Measurements from ENCODE around the gene PLEKHO1.

PLEKHO1 gene

GRCh38 chr1:150148837-150149270, 862 bp upstream of the PLEKHO1 start:
- DNase-seq (ENCODE audit: low read depth), result no peak
- TF ChIP-seq CTCF (conservative IDR thresholded peaks at IDR 0.05; ENCODE audit: low read depth, low read length), result no peak
- H3K4me3 ChIP-seq (ENCODE audit: low read length), result peak overlapping the region; percentile 81

DNA sequence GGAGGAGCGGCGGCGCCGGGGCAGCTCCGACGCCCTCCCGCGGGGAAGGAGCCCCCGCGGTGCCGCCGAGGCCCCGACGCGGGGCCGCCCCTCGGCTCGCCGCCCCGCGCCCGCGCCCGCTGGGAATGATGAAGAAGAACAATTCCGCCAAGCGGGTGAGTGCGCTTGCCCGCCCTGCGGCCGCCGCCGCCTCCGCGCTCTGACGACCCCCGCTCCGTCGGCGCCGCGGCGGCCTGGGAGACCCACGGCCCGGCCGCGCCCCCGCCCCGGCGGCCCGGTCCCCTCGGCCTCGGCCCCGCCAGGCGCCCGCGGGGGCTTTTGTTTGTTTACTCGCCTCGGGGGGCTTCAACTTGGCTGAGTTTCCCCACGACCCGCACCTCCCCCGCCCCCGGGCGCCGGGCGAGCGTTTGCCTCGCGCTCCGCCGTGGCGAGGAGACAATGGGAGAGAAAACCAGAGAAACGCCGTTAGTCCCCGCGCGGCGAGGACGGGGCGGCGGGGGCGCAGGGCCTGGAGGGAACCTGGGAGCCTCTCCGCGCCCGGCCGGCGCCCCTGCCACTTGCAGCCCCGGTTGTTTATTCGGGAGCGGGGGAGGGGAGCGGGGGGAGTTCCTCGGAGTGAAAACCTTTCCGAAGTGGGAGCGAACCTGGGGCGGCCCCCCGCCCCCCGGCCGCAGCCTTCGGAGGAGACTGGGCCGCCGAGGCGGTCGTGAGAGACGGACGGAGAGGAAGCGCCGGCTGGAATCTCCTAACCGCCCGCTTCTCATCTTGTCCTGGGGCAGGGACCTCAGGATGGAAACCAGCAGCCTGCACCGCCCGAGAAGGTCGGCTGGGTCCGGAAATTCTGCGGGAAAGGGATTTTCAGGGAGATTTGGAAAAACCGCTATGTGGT, 661 bp downstream of the PLEKHO1 start:
- H3K4me3 ChIP-seq (ENCODE audit: low read length), result peak overlapping the region; percentile 81
- no peak for DNase-seq (ENCODE audit: low read depth)
- no peak for TF ChIP-seq CTCF (conservative IDR thresholded peaks at IDR 0.05; ENCODE audit: low read depth, low read length)

DNA sequence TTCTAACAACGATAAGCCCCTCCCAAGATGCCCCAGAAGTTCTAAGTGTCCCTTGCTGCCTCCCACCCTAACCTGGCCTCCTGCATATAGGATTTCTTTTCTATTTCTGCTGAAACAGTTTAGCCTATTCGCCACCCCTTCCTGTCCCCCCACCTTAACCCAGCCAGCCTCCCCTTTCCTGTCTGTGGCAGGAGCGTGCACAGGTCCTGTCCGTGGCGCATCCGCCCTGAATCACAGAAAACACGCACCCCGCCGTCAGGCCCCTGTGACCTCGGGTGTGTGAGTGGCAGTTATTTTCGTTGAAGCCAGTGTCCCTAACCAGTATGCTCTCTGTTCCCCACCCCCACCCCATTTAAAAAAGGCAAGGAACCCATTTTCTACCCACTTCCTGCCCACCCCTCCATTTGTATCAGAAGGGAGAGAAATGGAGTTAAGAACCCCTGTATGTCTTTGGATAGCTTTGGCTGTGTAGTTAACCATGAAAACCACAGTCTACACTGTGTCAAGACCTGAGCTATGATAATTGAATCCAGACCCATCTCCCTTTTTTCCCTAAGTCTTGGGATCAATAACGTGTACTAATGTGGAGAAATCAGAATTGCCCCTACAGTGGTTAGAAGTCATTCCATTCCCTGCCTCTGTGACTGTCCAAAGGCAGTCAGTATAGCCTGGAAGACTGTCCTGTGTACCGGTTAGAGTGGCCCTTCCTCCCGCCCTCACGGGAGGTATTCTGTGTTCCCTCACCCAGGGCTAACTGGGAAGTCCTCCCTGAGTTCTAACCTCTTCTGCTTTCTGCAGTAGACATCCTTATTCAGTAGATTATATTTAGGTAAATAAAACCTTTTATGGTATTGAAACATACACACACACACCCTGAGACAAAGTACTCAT, 1.8 kb downstream of the PLEKHO1 start:
- peak overlapping the region; percentile 81 for H3K4me3 ChIP-seq (ENCODE audit: low read length)
- no peak for TF ChIP-seq CTCF (conservative IDR thresholded peaks at IDR 0.05; ENCODE audit: low read depth, low read length)
- DNase-seq (ENCODE audit: low read depth), result no peak

GRCh38 chr1:150152182-150152536, 2.4 kb downstream of the PLEKHO1 start:
- DNase-seq (ENCODE audit: low read depth), result no peak
- H3K4me3 ChIP-seq (ENCODE audit: low read length), result peak overlapping the region; percentile 81
- no peak for TF ChIP-seq CTCF (conservative IDR thresholded peaks at IDR 0.05; ENCODE audit: low read depth, low read length)

GRCh38 chr1:150152772-150153456, 3.2 kb downstream of the PLEKHO1 start:
- TF ChIP-seq CTCF (conservative IDR thresholded peaks at IDR 0.05; ENCODE audit: low read depth, low read length), result no peak
- H3K4me3 ChIP-seq (ENCODE audit: low read length), result no peak overlapping the region

DNA sequence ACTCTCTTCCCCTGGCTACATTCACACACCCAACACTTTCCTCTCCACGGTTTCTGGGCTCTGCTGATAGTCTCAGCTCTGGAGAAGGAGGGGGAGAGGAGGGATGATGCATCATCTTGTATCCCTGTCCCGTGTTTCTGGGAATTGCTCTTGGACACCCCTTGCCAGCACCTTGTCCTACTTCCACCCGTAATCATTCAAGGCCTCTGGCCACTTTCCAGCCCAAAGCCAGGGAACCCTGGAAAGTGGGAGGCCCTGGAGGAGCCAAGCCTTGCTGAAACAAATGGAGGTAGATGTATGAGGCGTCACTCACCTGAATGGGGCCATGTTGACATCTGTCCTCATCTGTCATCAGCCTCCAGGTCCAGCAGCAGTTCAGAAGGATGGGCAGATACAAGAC, 4.4 kb downstream of the PLEKHO1 start:
- no peak overlapping the region for H3K4me3 ChIP-seq (ENCODE audit: low read length)
- DNase-seq (ENCODE audit: low read depth), result no peak
- no peak for TF ChIP-seq CTCF (conservative IDR thresholded peaks at IDR 0.05; ENCODE audit: low read depth, low read length)

More at GRCh38 chr1:150152772-150153456, 3.2 kb downstream of the PLEKHO1 start:
- no peak for DNase-seq (ENCODE audit: low read depth)
